HG02885 (cell line): Measurements from ENCODE around the gene DSCAML1.

Experiments
- ATAC-seq: cut with Tn5 transposase; IDR thresholded peaks from one replicate; pipeline ENCODE4 v1.9.1; 2021; ENCODE audit warnings: mild to moderate bottlenecking; ENCODE audit not compliant: unreplicated experiment, poor library complexity

Gene DSCAML1

GRCh38 chr11:117676501-117676900 is 120.5 kb downstream of the DSCAML1 start:
- no peak for ATAC-seq

- no peak for ATAC-seq
Measured at GRCh38 chr11:117673602-117674001, 123.4 kb downstream of the DSCAML1 start.

GRCh38 chr11:117671370-117671769 is 125.6 kb downstream of the DSCAML1 start:
- ATAC-seq = no peak

- no peak for ATAC-seq
Measured at GRCh38 chr11:117670924-117671323, 126.1 kb downstream of the DSCAML1 start.

GRCh38 chr11:117670443-117670842 is 126.6 kb downstream of the DSCAML1 start:
- no peak for ATAC-seq

GRCh38 chr11:117669616-117670015 is 127.4 kb downstream of the DSCAML1 start:
- ATAC-seq = no peak

GRCh38 chr11:117669062-117669461 is 128.0 kb downstream of the DSCAML1 start:
- no peak for ATAC-seq

- ATAC-seq = no peak
Measured at GRCh38 chr11:117668321-117668751, 128.7 kb downstream of the DSCAML1 start.

GRCh38 chr11:117664897-117665296 is 132.1 kb downstream of the DSCAML1 start:
- ATAC-seq = no peak

- ATAC-seq = no peak
Measured at GRCh38 chr11:117663821-117664220, 133.2 kb downstream of the DSCAML1 start.

GRCh38 chr11:117663414-117663813 is 133.6 kb downstream of the DSCAML1 start:
- ATAC-seq = no peak

- ATAC-seq = no peak
Measured at GRCh38 chr11:117662671-117663269, 134.2 kb downstream of the DSCAML1 start.

- ATAC-seq = no peak
Measured at GRCh38 chr11:117662255-117662654, 134.8 kb downstream of the DSCAML1 start.

- ATAC-seq = no peak
Measured at GRCh38 chr11:117658809-117659208, 138.2 kb downstream of the DSCAML1 start.

GRCh38 chr11:117657794-117658193 is 139.2 kb downstream of the DSCAML1 start:
- no peak for ATAC-seq

- ATAC-seq = no peak
Measured at GRCh38 chr11:117654281-117655255, 142.4 kb downstream of the DSCAML1 start.

GRCh38 chr11:117652521-117652920 is 144.5 kb downstream of the DSCAML1 start:
- ATAC-seq = no peak

- no peak for ATAC-seq
Measured at GRCh38 chr11:117649296-117650055, 147.5 kb downstream of the DSCAML1 start.

GRCh38 chr11:117647872-117648271 is 149.1 kb downstream of the DSCAML1 start:
- ATAC-seq = no peak

GRCh38 chr11:117647207-117647606 is 149.8 kb downstream of the DSCAML1 start:
- ATAC-seq = no peak

GRCh38 chr11:117646411-117646810 is 150.6 kb downstream of the DSCAML1 start:
- ATAC-seq = no peak
